PC-3 (cell line): ENCODE measurements around the gene PIGK. TPM values are rescaled to one million over a fixed set of nuclear protein-coding genes. Genes with fewer than 3 reads are reported as not detected.

Experiments
- ATAC-seq: fragments of 200-7000 bp; cut with Tn5 transposase; 2 replicates; pipeline ENCODE4 v1.9.1; 2020; ENCODE audit warnings: mild to moderate bottlenecking, moderate library complexity
- BruUV-seq: library from RNA; stranded (reverse); fragments of 400-500 nt; replicated peaks from 2 replicates; lab custom pipeline; 2021; lab: Mats Ljungman, UMichigan
- CTCF ChIA-PET: fragments of 300-600 bp; sonication (Branson Sonifier 250); formaldehyde crosslinking; loops from one replicate; lab custom pipeline; 2022; ENCODE audit warnings: antibody characterized with exemption; lab: Charles Lee
- POLR2A ChIA-PET: fragments of 300-600 bp; sonication (Branson Sonifier 250); formaldehyde crosslinking; loops from one replicate; lab custom pipeline; 2022; ENCODE audit warnings: antibody characterized with exemption; ENCODE audit not compliant: unreplicated experiment; lab: Charles Lee
- DNase-seq: peaks from one replicate; pipeline ENCODE4 v3.0.0-alpha.2; 2015
- H2AFZ ChIP-seq: fragments of 300-600 bp; sonication (generic); 2 replicates; pipeline ENCODE4 v1.6.0; 2016; ENCODE audit warnings: antibody characterized with exemption, low read length
- H3F3A ChIP-seq: fragments of 300-600 bp; sonication (generic); one replicate; pipeline ENCODE4 v1.6.0; 2017; ENCODE audit warnings: antibody characterized with exemption, low read length, control low read depth, mild to moderate bottlenecking; ENCODE audit not compliant: unreplicated experiment
- H3K27ac ChIP-seq: fragments of 300-600 bp; sonication (generic); 2 replicates; pipeline ENCODE4 v1.5.1; 2016; ENCODE audit warnings: mild to moderate bottlenecking, low read length
- H3K27me3 ChIP-seq: fragments of 300-600 bp; sonication (generic); 2 replicates; pipeline ENCODE4 v1.6.1; 2016; ENCODE audit warnings: low read length, mixed read lengths
- H3K36me3 ChIP-seq: fragments of 300-600 bp; sonication (generic); 2 replicates; pipeline ENCODE4 v1.6.1; 2016; ENCODE audit warnings: low read depth, mixed run types, low read length, mixed read lengths
- H3K4me1 ChIP-seq: fragments of 300-600 bp; sonication (generic); 2 replicates; pipeline ENCODE4 v1.5.1; 2016; ENCODE audit warnings: low read length; ENCODE audit not compliant: insufficient read depth
- H3K4me2 ChIP-seq: fragments of 300-600 bp; sonication (generic); 2 replicates; pipeline ENCODE4 v1.6.0; 2016; ENCODE audit warnings: low read length
- H3K4me3 ChIP-seq: fragments of 300-600 bp; sonication (generic); 2 replicates; pipeline ENCODE4 v1.5.1; 2016; ENCODE audit warnings: mild to moderate bottlenecking, low read length, mixed read lengths
- H3K79me2 ChIP-seq: fragments of 300-600 bp; sonication (generic); 2 replicates; pipeline ENCODE4 v1.6.1; 2017; ENCODE audit warnings: low read length, mixed read lengths
- H3K9ac ChIP-seq: fragments of 300-600 bp; sonication (generic); 2 replicates; pipeline ENCODE4 v1.6.0; 2016; ENCODE audit warnings: mild to moderate bottlenecking, low read length
- H3K9me2 ChIP-seq: fragments of 300-600 bp; sonication (generic); replicated peaks from 2 replicates; pipeline ENCODE4 v1.6.1; 2016; ENCODE audit warnings: mixed run types, low read length, mixed read lengths
- H3K9me3 ChIP-seq: fragments of 300-600 bp; sonication (generic); 2 replicates; pipeline ENCODE4 v1.6.1; 2016; ENCODE audit warnings: low read length, mixed read lengths
- H4K20me1 ChIP-seq: fragments of 300-600 bp; sonication (generic); 2 replicates; pipeline ENCODE4 v1.6.1; 2016; ENCODE audit warnings: low read length, mixed read lengths
- CTCF ChIP-seq: fragments of 300-600 bp; sonication (generic); conservative IDR thresholded peaks from 2 replicates; pipeline ENCODE4 v1.5.1; 2017; ENCODE audit warnings: antibody characterized with exemption, low read depth, mild to moderate bottlenecking, low read length
- EZH2 ChIP-seq: fragments of 300-600 bp; sonication (generic); IDR thresholded peaks from one replicate; pipeline ENCODE4 v1.6.1; 2017; ENCODE audit warnings: antibody characterized with exemption, mild to moderate bottlenecking, low read length; ENCODE audit not compliant: unreplicated experiment
- EZH2phosphoT487 ChIP-seq: fragments of 300-600 bp; sonication (generic); IDR thresholded peaks from 2 replicates; pipeline ENCODE4 v1.6.1; 2018; ENCODE audit warnings: mild to moderate bottlenecking, antibody characterized with exemption, low read length, borderline replicate concordance
- intact Hi-C: fragments of 100-400 bp; cut with micrococcal nuclease; formaldehyde crosslinking; loops from 2 replicates; pipeline ENCODE4 v1.9.0; 2023
- total RNA-seq: library from RNA; depleted of rRNA; stranded (reverse); fragments of >200 nt; gene quantifications from 2 replicates; pipeline ENCODE4 v1.2.3, GENCODE V29; 2014

PIGK gene
- total RNA-seq, 1 experiment from 2014 or later, result 24.8 TPM

GRCh38 chr1:77156214-77156613, 63.0 kb downstream of the PIGK start:
- POLR2A ChIA-PET, result no interaction called here
- Histone ChIP-seq H3K4me3 (no peak overlapping the region), H3K79me2 (no peaks in the 10 kb centered on the region), H2AFZ (no peak overlapping the region), H3K36me3 (peaks cover 41% of the 10 kb centered on the region), H4K20me1 (no peaks in the 10 kb centered on the region), H3K9me2 (no peaks in the 10 kb centered on the region), H3K9me3 (no peaks in the 10 kb centered on the region), H3F3A (no peaks in the 10 kb centered on the region), H3K9ac (no peak overlapping the region), H3K4me2 (no peak overlapping the region), H3K27ac (no peak overlapping the region), H3K27me3 (no peaks in the 10 kb centered on the region), H3K4me1 (no peaks in the 10 kb centered on the region)
- ATAC-seq (no peak), DNase-seq (no peak)
- TF ChIP-seq EZH2phosphoT487 (no peak), EZH2 (no peak), CTCF (no peak)
- BruUV-seq, result no TSS peak
- intact Hi-C loops, result no loop called here
- CTCF ChIA-PET, result no interaction called here

- Histone ChIP-seq H3K27me3 (no peaks in the 10 kb centered on the region), H4K20me1 (no peaks in the 10 kb centered on the region), H3K36me3 (no peaks in the 10 kb centered on the region), H3K4me2 (no peak overlapping the region), H3K79me2 (no peaks in the 10 kb centered on the region), H2AFZ (no peak overlapping the region), H3K4me1 (no peaks in the 10 kb centered on the region), H3K27ac (no peak overlapping the region), H3F3A (no peaks in the 10 kb centered on the region), H3K9me2 (no peaks in the 10 kb centered on the region), H3K4me3 (no peak overlapping the region), H3K9ac (no peak overlapping the region), H3K9me3 (no peaks in the 10 kb centered on the region)
- DNase-seq (no peak), ATAC-seq (no peak)
- CTCF ChIA-PET, result interaction anchor here (0.6 to 0.7 kb wide), 2 partner anchors 11 to 248 kb away, joined by 3 to 4 read pairs; no protein-coding TSS in a partner anchor
- POLR2A ChIA-PET, result no interaction called here
- no peak for TF ChIP-seq EZH2
- no peak for TF ChIP-seq EZH2phosphoT487
- TF ChIP-seq CTCF, result no peak
- intact Hi-C loops, result loop anchor here (10.0 kb wide), 1 partner anchor 269 kb away; no protein-coding TSS in a partner anchor
- no TSS peak for BruUV-seq
Observed at GRCh38 chr1:77146270-77146669, 73.0 kb downstream of the PIGK start.

GRCh38 chr1:77143529-77144121, 75.6 kb downstream of the PIGK start:
- H3K9ac ChIP-seq, result no peak overlapping the region
- intact Hi-C loops, result loop anchor here (1.0 to 10.0 kb wide), 4 partner anchors 271 to 1236 kb away; no protein-coding TSS in a partner anchor
- H3K4me2 ChIP-seq, result no peak overlapping the region
- no peaks in the 10 kb centered on the region for H3K4me1 ChIP-seq
- ChIA-PET CTCF (no interaction called here), POLR2A (no interaction called here)
- no peaks in the 10 kb centered on the region for H3K36me3 ChIP-seq
- no peaks in the 10 kb centered on the region for H3K9me2 ChIP-seq
- no TSS peak for BruUV-seq
- H4K20me1 ChIP-seq, result no peaks in the 10 kb centered on the region
- TF ChIP-seq EZH2phosphoT487 (no peak), CTCF (peak; percentile 73)
- DNase-seq, result peak; percentile 54
- H3K9me3 ChIP-seq, result no peaks in the 10 kb centered on the region
- no peaks in the 10 kb centered on the region for H3F3A ChIP-seq
- H3K4me3 ChIP-seq, result no peak overlapping the region
- ATAC-seq, result peak; percentile 48; the same call in 1 of the 2 replicates
- no peaks in the 10 kb centered on the region for H3K27me3 ChIP-seq
- H3K79me2 ChIP-seq, result no peaks in the 10 kb centered on the region
- H3K27ac ChIP-seq, result no peak overlapping the region
- no peak overlapping the region for H2AFZ ChIP-seq
